Fibroblast of skin of abdomen (primary cell): ENCODE data around the gene PTF1A.
"Not testable (repeated sequence)": the region's sequence is repeated elsewhere in the genome, so short reads cannot be mapped to it uniquely, and the experiment has no call there.

Experiments used
- DNase-seq: peaks from one replicate; pipeline ENCODE4 v3.0.0-alpha.2; 2013

The PTF1A gene

DNA sequence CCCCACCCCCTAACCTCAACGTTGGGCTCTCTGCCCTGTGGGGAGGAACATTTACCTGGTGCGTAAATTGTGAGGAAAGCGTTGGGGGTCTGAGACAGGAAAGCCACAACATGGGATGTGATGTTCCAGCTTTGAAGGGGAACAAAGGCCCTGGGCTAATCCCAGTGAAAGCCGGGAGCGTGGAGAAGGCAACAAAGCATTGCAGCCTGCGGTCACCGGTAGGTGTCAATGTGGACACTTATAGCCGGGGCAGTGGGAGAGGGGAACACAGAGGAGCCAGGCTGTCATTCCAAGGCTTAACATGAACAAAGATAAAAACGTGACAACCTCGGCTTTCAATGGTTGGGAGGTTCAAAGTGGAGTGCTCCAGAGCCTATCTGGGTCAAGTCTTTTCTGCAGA lies 12.7 kb downstream of the PTF1A start:
- no peak for DNase-seq

DNA sequence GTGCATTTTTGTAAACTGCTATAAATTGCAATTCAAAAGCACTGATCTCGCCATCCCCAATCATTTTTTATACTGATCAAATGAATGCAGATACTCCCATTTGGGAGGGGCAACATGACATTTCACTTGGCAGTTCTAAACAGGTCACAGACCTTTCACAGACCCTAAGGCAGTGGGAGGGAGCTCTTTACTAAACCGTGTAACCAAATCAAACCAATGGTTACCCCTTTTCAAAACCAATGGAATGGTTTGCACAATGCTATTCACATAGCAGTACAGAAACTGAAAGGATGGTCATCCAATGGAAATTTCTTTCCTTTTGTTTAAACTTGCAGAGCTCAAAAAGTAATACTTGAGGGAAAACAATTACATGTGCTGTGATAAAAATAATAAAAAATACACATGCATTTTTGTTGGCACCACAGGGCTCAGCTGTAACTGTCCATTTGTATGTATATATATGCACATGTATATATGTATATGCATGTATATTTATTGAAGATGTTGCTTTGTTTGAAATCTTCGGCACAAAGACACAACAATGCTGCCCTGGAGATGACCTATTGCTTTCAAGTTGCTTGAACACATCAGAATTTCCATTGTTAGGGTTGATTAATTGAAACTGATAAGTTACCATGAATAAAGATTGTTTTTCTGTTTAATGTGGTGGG lies 14.0 kb downstream of the PTF1A start:
- DNase-seq: no peak

DNA sequence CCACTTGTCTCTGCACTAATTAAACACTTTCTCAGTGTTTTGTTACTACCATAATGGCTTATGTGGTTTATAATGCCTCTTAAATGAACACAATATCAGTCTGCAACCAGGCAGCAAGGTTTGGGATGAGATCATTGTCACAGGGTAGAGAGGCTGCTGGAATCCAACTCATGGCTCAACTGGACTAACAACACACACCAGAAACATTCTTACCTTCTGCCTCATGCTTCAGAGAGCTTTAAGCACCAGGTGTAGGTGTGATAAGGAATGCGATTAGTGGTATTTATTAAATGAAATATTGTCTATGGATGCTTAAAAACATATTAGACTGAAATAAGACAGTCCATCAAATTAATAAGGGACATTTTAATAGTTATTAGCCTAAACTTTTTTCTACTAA lies 25.4 kb downstream of the PTF1A start:
- no peak for DNase-seq

DNA sequence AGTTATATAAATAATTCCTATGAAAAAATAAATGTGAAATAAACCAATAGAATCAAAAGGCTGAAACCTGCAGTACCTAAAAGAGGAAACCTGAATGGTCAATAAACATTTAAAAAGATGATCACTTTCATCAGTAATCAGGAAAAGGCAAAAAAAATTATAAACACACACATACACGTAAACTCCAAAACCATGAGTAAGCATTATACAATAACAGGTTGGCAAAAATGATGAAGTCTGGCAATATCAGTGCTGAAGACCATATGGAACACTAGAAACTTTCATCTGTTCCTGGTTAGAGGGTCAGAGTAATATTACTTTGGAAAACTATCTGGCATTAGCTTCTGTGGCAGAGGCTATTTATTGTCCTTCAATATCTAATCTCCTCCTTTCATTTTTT lies 38.5 kb downstream of the PTF1A start:
- no peak for DNase-seq

DNA sequence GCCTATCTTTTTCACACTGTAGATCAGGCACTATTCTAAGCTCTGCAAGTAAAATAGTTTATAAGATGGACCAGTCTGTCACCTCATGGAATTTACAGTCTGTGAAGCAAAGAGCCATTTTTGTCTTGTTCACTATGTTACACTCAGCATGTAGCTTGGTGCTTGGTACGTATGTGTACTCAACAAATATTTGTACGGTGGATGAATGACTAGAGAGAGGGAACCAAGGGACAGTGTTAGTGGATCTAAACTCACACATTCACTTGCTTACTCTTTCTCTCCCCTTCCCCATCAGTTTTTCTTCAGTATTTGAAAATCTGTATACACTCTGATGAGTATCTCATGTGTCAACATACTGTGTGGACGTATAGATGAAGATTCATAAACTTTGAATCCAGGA lies 45.9 kb downstream of the PTF1A start:
- no peak for DNase-seq

DNA sequence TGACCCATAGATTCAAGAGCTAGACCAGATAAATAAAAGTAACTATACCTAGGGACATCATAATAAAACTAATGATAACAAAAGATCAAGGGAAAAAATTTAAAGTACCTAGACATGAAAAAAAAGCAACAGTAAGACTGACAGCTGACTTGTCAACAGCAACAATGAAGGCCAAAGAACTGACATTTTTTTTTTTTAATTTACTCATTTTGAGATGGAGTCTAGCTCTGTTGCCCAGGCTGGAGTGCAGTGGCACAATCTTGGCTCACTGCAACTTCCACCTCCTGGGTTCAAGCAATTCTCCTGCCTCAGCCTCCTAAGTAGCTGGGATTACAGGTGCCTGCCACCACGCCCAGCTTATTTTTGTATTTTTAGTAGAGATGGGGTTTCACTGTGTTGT lies 49.7 kb downstream of the PTF1A start:
- not testable (repeated sequence) for DNase-seq
